ENCODE results near the gene DENND1B.

The DENND1B gene

GRCh38 chr1:197637406-197637805 lies 137.9 kb downstream of the DENND1B start (continued):
- TF ChIP-seq GLI4 (tag by site-specific recombination; IDR thresholded peaks at IDR 0.05): no peak
- no peak for TF ChIP-seq KLF1 (tag by site-specific recombination; IDR thresholded peaks at IDR 0.05)
- TF ChIP-seq ZNF121 (tag by site-specific recombination; IDR thresholded peaks at IDR 0.05): no peak
- TF ChIP-seq ZNF530 (tag by site-specific recombination; IDR thresholded peaks at IDR 0.05; ENCODE audit: low read depth): no peak
- TF ChIP-seq ZNF335 (tag by site-specific recombination; conservative IDR thresholded peaks at IDR 0.05): no peak
- TF ChIP-seq KLF8 (tag by site-specific recombination; IDR thresholded peaks at IDR 0.05): no peak
- TF ChIP-seq TCF7L2 (IDR thresholded peaks at IDR 0.05; ENCODE audit: borderline replicate concordance, low read depth, low read length): no peak
- no peak for TF ChIP-seq ZNF350 (tag by site-specific recombination; IDR thresholded peaks at IDR 0.05)
- TF ChIP-seq ZBTB8A (tag by site-specific recombination; IDR thresholded peaks at IDR 0.05): no peak
- no peak for TF ChIP-seq ZNF843 (tag by site-specific recombination; IDR thresholded peaks at IDR 0.05)
- no peak for TF ChIP-seq ZNF239 (tag by site-specific recombination; IDR thresholded peaks at IDR 0.05)

GRCh38 chr1:197633447-197634078 lies 141.7 kb downstream of the DENND1B start:
- no peak overlapping the region for H3K4me3 ChIP-seq (ENCODE audit: low read depth, low read length)
- H3K27ac ChIP-seq (ENCODE audit: extremely low read depth, low read depth, low read length): no peak overlapping the region
- ChIA-PET CTCF (interaction anchor here (0.9 kb wide), 1 partner anchor 14 kb away, joined by 4 read pairs; no protein-coding TSS in a partner anchor), POLR2A (no interaction called here)
- TF ChIP-seq ZNF10 (tag by site-specific recombination; IDR thresholded peaks at IDR 0.05): peak; percentile 78; the same call in 1 of the 2 replicates
- no peak for TF ChIP-seq ZNF362 (tag by site-specific recombination; IDR thresholded peaks at IDR 0.05)
- peak; percentile 35; the same call in 1 of the 2 replicates for TF ChIP-seq FEZF1 (tag by site-specific recombination; IDR thresholded peaks at IDR 0.05)
- no peak for TF ChIP-seq PBX3 (CRISPR knock-in tag; IDR thresholded peaks at IDR 0.05)
- TF ChIP-seq TRIM28 (IDR thresholded peaks at IDR 0.05; ENCODE audit: borderline replicate concordance, low read length): peak; percentile 14; the same call in 1 of the 2 replicates
- no peak for TF ChIP-seq ZNF785 (tag by site-specific recombination; IDR thresholded peaks at IDR 0.05)
- TF ChIP-seq HOXA7 (CRISPR knock-in tag; IDR thresholded peaks at IDR 0.05; ENCODE audit: borderline replicate concordance): no peak
- TF ChIP-seq ZXDB (tag by site-specific recombination; IDR thresholded peaks at IDR 0.05): no peak
- TF ChIP-seq ZNF280D (tag by site-specific recombination; IDR thresholded peaks at IDR 0.05): no peak
- TF ChIP-seq ZNF791 (tag by site-specific recombination; IDR thresholded peaks at IDR 0.05): no peak
- no peak for TF ChIP-seq ZNF610 (tag by site-specific recombination; IDR thresholded peaks at IDR 0.05; ENCODE audit: borderline replicate concordance)
- H3K36me3 ChIP-seq (ENCODE audit: control insufficient read depth in 2 of 2, insufficient read depth in 1 of 2, low read length in 2 of 2): no peaks in the 10 kb centered on the region
- no peaks in the 10 kb centered on the region for H3K4me1 ChIP-seq (ENCODE audit: control insufficient read depth, insufficient read depth, low read length)
- no peaks in the 10 kb centered on the region for H3K9me3 ChIP-seq (ENCODE audit: control insufficient read depth, insufficient read depth, low read depth, low read length)
